GM18868 (cell line): ENCODE results near the gene TBL1X.

Experiments used
- ATAC-seq: cut with Tn5 transposase; IDR thresholded peaks from one replicate; pipeline ENCODE4 v1.9.1; 2021; ENCODE audit warnings: mild to moderate bottlenecking, moderate library complexity; ENCODE audit not compliant: unreplicated experiment

Gene TBL1X

DNA sequence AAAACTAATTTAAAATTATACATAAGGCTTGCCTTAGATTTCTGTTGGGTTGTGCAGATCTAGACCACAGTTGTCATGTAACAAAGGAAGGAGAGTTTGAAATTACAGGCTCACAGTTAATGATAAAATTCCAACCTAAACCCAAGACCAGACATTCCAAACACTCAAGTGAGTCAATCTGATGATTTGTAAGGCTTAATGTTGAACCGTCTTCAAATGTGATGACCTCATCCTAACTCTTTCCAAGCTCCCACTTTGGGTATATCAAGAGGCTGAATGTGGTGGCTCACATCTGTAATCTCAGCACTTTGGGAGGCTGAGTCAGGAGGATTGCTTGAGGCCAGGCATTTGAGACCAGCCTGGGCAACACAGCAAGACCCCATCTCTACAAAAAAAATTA is 149.2 kb downstream of the TBL1X start:
- ATAC-seq, result no peak

DNA sequence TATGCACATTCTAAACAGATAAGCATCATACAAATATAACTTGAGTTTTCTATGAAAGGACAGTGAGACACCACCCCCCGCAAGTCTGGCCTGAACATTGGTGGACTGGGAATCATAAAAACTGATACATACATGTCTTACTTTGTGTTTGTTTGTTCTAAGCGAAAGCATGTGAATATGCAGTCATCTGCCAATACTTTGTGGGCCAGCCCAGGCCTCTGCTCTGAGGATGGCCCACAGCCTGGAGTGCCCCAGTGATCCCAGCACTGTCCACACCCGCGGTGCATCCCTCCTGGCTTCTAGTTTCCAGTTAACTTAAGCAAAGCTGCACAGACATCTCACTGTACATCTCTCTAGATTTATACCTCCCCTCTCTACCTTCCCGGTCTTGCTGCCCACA is 154.3 kb downstream of the TBL1X start:
- no peak for ATAC-seq

DNA sequence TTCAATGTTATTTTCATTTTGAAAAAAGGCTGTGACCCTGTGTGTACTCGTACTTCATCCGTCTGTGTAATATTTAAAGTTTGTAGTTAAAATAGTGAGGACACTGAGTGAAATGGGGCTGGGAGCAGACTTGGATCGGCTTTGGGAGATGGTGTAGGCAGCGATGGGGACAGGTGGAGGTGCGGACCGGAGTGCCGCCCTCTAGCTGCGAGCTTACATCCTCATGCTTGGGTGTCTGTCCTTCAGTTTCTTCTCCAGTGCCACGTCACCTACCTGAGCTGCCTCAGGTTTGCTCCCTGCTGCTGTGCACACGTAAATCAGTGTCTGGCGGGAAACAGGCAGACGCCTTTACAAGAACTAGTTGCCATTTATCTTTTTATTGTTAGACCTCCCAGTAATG is 154.7 kb downstream of the TBL1X start:
- no peak for ATAC-seq

DNA sequence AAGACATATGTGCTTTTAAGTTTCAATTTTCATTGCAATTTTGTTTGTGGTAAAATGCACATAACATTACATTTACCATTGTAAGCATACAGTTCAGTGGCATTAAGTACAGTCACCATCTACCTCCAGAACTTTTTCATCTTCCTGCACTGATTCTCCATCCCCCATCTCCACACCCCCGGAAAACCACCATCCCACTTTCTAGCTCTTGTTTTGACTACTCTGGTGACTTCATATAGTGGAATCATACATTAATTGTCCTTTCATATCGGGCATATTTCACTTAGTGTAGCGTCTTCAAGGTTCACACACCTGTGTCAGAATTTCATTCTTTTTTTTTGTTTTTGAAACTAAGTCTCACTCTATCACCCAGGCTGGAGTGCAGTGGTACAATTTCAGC is 157.3 kb downstream of the TBL1X start:
- no peak for ATAC-seq

DNA sequence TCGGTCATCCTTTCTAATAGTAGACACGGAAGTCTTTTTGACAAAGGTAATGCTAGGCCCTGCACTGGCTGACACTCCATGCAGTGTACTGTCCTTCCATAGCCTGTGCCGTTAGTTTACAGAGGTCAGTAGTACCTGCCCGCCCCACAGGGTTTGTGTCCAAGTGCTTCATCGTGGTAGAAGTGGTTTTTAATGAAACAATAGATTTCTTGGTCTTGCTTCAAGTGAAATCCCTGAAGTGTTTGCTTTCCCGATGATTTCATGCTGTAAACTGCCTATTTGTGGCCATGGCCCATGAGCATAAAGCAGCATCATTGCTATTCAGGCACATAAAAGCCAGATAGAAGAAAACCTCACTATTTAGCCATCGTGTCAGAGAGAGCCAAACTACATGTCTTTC is 161.5 kb downstream of the TBL1X start:
- ATAC-seq, result peak; percentile 65

DNA sequence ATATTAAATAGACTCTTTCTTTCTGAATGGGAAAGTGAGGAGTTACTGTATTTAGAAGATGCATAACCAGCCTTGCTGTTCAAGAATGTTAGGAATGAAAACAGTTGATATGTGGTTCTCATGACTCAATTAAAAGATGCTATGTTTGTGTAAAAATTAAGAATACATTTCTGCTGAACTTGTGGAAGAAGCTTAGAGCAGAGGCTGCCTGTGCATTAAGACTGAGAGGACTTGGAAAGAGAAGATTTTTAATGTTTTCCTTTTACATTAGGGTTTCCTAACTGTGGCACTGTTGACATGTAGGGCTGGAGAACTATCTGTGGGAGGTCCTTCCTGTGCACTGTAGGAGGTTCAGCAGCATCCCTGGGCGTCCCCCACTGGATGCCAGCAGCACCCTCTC is 163.1 kb downstream of the TBL1X start:
- ATAC-seq, result no peak

DNA sequence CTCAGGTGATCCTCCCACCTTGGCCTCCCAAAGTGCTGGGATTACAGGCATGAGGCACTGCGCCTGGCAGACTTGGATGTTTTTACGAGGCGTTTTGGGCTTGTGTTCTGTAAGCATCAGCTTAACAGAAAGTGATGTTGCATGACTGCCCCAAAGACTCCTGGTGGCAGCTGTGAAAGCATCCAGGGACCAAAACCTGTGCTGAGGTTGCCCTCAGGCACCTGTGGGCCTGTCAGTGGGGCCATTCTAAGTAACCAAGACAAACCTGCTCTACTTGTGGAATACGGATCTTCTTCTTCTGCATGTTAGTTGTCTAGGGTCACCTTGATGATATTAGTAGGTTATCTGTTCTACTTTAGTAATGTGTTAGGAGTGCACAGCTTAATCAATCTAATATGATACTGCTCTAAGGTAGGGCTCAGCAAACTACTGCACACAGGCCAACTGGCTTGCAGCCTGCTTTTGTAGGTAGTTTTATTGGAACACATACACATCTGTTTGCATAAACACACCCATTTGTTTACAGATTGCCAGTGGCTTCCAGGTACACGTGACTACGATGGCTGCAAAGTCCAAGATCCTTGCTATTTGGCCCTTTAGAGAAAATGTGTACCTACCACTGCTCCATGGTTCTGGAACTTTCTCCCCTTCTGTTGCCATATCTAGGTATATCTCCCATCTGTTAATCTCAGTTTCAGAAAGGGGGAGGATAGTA is 164.1 kb downstream of the TBL1X start:
- ATAC-seq, result no peak

DNA sequence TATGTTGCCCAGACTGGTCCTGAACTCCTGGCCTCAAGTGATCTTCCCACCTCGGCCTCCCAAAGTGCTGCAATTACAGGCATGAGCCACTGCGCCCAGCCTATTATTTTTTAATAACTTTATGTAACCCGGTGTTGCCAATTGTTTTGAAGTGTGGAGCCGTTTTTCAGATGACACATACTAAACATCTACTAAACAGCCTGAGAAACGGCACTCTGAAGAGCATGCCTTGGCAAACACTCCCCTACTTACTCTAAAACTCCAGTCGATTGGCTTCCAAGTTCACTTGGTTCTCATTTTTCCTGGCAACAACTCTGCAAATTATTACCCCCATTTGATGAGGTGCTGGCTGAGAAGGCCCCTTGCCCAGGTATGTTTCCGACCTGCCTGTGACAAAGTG is 169.7 kb downstream of the TBL1X start:
- ATAC-seq, result no peak

DNA sequence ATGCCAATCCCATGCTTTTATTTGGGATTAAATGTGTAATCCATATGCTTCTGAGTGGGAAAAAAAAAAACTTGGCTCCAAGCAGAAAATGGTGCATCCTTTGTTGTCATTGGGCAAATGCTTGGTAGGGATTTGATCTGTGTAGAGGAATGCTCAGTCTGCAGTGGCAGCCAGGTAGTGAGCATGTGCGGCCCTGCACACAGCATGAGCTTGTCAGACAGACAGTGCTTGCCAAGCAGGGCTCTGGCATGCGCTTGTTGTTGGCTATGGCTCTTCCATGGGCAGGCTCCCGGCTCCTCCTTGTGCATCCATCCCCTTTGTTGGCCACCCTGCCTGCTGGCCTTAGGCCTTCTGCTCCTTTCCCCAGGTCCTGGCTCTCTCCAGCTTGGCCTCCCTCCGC is 170.5 kb downstream of the TBL1X start:
- ATAC-seq, result no peak

DNA sequence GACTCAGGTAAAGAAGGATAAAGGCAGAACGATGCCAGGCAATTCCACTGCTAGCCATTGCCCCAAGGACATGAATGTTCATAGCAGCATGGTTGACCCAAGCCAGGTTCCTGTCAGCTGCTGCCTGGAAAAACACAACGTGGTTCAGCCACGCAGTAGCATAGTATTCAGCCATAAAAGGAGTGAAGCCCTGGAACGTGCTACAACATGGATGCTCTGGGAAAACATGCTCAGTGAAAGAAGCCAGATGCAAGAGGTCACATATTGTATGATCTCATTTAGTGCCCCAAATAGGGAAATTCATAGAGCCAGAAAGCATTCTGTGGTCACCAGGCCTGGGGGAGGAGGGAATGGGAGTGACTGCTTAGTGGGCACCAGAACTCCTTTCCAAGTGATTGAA is 170.9 kb downstream of the TBL1X start:
- ATAC-seq, result no peak

DNA sequence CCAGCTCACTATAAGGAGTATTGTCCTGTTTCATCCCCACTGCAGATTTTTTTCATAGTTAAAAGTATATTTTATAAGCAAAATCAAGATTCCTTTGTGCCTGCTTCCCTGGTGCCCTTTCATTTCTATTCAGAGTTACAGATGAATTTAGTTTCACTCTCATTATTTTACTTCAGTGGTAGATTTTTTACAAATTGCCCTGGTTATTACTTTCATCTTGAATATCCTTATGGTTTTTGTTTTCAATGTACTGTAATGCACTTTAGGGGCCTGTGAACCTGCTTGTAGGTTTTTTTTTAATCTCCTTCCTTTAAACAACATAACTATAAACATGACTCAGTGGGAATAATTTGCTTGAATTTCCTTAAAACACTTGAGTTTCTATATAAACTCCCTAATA is 174.0 kb downstream of the TBL1X start:
- ATAC-seq, result no peak

DNA sequence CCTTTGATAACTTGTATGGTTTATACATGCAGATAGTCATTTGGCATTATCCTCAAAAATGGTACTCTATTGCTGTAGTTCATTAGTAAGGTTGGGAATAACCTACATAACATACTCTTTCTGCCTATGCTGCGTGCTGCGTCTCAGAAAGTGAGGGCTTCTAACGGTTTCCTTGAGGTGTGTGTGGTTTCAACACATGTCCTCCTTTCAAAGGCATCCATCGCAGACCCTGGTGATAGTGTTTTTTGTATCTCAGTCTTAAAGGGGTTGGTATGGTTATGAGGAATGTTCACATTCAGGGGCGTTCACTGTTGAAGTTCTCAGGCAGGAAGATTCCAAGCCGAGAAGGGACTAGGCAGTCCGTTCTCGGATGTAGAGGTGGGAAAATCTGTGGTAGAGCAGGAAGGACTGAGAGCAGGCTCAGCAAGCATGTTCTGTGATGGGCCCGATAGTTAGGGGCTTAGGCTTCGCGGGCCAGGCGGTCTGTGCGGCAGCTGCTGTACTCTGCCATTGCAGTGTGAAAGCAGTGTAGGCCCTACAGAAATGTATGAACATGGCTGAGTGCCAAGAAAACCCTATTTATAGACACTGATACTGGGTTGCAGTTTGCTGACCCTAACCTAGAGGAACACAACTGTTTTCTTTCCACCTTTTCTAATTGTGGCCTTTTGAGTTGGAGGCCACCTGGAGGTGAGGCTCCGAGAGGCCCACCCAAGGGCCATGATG is 177.6 kb downstream of the TBL1X start:
- no peak for ATAC-seq

DNA sequence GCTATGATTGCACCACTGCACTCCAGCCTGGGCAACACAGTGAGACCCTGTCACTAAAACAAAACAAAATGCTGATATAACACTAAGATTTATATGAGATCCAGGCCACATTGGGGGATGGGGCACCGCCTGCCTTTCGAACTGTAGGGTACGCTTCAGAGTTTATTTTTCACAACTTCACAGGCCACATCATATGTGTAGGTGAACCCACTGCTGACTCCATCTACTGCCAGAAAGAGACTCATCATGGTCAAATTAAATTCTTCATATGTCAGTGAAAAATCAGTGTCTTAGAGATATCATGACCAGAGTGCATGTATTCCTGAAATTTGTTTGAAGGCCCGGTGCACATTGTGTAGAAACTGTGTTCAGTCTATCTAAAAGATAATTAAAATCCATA is 178.9 kb downstream of the TBL1X start:
- ATAC-seq, result no peak

DNA sequence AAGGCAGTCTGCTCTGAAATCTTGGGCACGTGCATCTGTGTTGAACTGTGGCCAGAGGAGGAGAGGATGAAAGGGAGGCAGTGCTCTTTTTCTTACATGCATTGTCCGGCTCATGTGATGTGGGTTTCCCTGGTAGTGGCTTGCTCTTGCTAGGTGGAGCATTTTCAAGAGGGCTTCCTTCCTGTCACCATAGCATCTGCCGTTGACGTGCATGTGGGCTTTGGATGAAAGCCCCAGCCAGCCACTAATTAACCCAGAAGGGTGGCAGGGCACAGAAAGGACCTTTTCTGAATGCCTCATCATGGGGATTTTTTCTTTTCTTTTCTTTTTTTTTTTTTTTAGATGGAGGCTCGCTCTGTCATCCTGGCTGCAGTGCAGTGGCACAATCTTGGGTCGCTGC is 179.5 kb downstream of the TBL1X start:
- peak; percentile 93 for ATAC-seq

DNA sequence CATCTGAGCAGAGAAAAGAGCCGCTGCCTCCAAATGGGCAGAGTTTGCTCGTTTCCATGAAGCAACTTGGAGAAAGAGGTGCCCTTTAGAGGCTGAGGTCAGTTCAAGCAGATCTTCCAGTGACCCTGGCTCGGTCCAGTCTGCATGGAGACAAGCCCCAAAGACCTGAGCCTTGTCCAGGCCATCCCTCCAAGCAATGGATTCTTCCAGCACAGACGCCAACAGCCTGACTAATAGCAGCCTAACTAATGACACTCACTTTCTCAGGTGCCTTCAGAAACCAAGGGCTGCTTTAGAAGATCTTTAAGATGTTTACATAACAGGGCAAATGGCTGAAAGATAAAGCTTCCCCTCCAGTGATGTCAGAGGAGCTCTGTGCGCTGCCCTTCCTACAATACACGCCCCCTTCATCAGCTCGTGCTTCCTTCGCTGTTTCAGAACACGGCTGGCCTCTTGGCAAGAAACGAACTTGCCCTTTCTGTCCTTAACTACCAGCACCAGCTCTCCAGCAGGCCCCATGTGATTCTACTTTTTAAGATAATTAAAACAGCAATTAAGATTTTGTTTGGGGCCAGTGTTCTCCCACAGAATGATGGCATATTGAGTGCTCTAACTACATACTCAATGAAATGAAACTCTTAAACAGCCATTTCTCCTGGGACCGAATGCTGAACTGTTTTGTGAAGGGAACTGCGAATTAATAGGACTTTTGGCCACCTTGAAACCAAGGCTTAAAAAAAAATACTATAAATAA is 181.8 kb downstream of the TBL1X start:
- no peak for ATAC-seq

DNA sequence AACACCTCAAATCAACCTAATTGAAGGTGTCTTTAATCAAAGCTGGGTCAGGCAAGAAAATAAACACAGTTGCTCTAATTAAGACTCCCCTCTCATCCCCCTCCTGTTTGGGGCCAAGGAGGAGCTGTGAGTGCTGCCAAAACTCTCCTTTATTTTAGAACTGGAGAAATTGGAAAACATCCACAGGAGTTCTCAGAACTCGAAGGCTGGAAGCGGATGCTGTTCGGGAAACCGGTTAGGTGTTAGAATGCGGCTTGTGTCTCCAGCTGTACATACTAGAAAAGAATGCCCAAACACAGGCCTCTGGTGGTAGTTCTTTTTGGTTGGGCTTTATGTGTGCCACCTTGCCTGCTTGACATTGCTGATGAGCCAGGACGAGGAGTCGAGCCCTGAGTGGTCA is 182.6 kb downstream of the TBL1X start:
- ATAC-seq, result no peak

DNA sequence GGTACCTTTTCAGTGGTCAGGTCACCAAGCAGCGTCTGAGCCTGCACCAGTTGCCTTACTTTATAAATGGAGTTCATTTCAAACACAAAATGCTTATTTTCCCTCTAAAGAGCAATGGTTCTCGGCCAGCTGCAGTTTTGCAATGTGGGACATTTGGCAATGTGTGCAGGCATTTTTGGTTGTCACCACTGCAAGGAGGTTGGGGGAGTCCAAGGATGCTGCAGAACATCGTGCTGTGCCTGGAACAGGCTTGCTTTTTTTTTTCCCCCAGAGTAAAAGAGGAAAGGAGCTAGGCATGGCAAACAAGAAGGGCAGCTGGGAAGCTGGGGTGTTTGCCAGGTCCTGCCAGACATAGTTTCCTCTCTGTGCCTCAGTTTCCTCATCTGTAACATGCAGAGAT is 185.2 kb downstream of the TBL1X start:
- no peak for ATAC-seq

DNA sequence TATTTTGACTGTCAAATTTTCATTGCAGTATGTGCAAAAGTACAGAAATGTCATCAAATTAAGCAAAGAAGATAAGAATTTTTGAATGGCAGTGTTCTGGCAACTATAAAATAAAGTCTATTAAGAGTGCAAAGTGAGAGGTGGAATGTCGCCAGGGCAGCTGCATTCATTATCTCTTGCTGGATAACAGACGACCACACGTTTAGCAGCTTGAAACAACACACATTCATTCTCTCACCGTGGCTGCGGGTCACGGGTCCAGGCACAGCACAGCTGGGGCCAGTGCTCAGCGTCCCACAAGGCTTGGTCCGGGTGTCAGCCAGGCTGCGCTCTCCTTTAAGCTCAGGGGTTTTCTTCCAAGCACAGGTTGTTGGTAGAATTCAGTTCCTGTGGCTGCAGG is 186.9 kb downstream of the TBL1X start:
- no peak for ATAC-seq

DNA sequence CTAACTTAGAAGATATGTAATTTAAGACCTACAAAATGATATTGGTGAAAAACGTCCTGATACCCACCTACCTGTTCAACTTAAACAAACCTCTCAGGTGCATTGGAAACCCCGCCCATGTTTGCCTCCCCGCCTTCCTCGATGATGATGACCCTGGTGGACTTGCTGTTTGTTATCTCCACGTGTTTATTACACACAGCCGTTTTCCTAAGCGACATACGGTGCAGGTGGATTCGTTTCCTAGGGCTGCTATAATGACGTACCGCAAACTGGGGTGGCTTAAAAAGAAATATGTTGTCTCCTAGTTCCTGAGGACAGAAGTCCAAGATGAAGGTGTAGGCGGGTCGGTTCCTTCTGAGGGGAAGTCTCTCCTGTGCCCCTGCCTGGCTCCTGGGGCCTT is 190.1 kb downstream of the TBL1X start:
- ATAC-seq, result no peak

DNA sequence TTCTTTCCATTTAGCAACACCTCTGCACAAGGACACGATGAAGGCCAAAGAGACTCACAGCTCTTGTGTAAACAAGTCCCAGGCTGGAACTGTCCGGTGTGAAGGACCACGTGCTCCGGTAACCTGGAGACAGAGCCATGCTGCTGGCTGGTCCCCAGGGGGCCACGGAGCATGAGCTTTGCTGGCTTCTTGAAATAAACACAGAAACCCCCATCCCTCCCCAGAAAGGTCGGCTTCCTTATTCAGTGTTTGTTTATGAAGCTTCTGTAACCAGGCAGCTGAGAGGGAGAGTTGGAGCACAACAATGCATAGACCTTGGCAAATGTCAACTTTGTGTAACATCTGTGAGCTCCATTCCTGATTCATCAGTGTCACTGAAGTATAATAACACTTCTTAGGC is 191.4 kb downstream of the TBL1X start:
- peak; percentile 85 for ATAC-seq

DNA sequence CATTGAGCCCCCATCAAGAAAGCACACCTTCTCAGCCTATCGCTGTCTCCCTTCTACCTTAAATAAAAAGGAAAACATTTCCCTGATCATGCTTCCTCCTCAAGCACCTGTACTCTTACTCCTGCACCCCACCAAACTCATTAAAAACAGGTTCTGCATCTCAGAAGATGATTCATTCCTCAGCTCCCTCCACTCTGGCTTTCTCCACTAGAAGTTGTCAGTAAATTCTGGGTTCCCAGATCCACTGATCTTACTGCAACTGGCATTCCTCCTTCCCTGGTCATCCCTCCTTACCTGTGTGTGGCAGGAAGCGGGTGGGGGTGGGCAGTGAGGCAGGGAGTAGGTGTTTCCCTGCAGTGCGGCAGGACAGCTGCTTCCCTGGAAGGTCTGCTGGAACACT is 192.0 kb downstream of the TBL1X start:
- no peak for ATAC-seq
